ENCODE results near the gene UROC1.

Gene UROC1

DNA sequence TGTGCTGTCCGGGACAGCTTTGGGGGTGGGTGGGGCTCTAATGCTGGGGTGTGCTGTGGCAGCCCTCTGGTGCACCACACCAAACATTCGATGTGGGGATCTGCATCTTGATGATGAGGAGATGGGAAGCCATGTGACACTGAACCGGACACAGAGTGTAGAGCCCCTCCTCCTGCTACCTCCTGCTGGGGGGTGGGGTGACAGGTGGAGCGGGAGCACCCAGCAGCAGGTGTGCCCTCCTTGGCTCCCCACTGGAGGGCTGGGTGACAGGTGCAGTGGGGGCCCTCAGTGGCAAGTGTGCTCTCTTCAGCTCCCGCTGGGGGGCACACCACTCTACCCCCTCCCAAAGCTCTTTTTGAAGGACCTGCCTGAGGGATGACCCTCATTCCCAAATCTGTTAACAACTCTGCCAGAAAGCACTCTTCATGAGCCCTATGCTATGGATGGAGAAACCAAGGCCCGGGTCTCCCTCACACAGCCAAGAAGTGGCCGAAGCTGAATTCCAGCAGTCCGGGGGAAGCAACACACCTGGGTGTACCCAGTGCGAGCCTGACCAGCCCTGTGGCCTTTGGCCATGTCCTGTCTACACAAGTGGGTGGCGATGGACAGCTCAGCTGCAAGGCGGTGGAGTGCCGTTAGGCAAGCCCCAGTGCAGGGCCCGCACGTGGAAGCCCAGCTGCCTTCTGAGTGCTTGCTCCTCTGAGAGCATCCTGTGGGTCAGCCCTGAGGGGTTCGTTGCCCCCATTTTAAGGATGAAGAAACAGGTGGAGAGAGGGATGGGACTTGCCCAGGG, 609 bp upstream of the UROC1 start:
- no peak overlapping the region for H3K4me3 ChIP-seq (ENCODE audit: low read depth, low read length)

DNA sequence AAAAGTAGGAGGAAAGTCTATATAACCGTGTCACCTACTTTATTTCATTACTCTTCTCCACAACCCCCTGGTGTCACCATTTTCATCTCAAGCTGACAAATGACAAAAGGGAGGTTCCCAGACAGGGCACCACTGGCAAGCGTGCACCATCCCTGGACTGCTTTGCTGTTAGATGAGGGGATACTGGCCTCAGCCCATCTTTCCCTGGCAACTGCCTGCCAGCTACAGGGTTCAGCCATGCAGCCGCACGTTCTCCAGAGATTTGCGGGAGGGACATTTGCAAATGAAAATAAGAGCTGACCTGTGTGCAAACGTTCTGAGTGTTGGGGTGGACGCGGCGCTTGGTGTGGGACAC, 660 bp downstream of the UROC1 start:
- no peak overlapping the region for H3K4me3 ChIP-seq (ENCODE audit: low read depth, low read length)

DNA sequence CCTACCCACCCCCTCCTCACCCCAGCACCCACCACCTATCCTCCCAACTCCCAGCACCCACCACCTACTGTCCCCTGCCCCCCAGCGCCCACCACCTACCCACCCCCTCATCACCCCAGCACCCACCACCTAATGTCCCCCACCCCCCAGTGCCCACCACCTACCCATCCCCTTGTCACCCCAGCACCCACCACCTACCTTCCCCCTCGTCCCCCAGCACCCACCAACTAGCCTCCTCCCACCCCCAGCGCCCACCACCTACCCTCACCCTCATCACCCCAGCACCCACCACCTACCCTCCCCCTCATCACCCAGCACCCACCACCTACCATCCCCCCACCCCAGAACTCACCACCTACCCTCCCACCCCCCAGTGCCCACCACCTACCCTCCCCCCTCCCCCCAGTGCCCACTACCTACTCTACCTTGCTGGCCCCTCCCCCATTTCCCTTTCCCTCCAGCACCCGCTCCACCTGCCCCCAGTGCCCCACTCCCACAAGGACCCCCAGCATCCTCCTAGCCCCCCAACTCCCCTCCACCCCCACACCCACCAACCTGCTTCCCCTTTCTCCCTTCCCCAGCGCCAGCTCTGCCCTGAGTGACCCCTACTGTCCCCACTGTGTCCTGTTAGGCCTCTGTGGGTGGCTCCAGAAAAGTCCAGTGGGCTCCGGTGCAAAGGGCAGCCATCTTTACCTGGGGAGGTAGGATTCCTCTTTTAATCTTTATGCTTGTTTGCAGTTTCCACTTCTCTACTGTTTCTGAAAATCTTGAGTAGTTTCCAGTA, 1.2 kb downstream of the UROC1 start:
- no peak overlapping the region for H3K4me3 ChIP-seq (ENCODE audit: low read depth, low read length)

DNA sequence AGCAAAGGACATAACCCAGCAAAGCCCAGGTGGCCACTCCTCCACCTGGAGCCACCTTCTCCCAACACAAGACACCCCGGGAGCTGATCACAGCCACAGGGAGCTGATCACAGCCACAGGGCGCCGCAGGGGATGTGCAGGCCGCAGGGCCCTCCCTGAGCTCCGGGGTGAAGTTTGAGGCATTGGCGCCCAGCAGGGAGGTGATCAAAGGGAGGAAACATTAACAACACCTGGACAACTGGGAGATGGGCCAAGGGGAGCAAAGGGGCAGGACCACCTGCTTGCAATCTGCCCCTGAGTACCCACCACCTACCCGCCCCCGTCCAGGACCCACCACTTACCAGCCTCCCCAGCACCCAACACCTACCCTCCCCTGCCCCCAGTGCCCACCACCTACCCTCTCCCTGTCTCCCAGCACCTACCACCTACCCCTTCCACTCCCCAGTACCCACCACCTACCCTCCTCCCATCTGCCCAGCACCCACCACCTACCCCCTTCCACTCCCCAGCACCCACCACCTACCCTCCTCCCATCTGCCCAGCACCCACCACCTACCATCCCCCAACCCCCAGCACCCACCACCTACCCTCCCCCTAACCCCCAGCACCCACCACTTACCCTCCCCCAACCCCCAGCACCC, 2.4 kb downstream of the UROC1 start:
- no peak overlapping the region for H3K4me3 ChIP-seq (ENCODE audit: low read depth, low read length)

DNA sequence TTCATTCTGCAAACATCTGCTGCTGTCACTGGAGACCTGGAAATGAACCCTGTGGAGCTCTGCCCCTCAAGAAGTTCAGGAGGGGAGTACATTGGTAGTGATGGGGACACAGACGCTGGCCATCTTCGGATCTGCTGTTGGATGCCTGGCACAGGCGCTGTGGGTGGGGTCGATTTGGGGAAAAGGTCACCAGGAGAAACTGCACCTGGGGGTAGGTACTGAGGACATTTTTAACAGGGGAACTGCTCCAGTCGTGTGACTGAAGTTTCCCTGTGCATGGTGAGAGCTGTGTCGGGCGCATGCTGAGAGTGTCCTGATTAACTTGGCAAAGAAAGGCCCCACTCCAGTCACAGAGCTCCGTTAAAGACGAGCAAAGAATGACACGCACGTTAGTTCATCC, 3.4 kb downstream of the UROC1 start:
- no peak overlapping the region for H3K4me3 ChIP-seq (ENCODE audit: low read depth, low read length)

DNA sequence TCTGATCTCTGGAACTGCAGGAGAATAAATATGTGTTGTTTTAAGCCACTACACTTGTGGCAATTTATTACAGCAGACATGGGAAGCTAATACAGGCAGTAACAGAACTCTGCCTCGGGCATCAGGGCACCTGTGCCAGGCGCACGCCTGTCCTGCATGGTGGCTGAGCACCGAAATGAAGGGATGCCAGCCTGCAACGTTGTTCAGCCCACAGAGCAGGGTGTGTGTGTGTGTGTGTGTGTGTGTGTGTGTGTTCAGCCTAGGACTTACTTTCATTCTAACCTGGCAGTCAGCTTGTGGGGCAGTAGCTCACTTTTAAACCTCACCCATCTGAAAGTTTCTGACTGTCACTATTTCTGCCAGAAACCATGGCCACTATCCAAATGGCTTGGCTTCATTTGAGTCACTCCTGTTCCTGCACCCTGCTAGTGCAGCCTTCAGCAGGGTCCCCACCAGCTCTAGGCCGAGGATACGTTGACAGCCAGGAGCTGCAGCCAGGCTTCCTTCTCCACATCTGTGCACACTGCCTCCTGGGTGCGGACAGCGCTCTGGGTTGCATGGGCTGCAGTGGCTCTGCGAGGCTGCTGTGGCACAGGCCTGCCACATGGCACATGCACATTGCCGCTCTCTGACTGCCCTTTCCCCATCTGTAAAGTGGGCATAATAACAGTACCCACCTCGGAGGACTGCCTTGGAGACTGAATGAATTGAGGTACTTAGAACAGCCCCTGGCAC, 4.5 kb downstream of the UROC1 start:
- H3K4me3 ChIP-seq (ENCODE audit: low read depth, low read length) = no peak overlapping the region

DNA sequence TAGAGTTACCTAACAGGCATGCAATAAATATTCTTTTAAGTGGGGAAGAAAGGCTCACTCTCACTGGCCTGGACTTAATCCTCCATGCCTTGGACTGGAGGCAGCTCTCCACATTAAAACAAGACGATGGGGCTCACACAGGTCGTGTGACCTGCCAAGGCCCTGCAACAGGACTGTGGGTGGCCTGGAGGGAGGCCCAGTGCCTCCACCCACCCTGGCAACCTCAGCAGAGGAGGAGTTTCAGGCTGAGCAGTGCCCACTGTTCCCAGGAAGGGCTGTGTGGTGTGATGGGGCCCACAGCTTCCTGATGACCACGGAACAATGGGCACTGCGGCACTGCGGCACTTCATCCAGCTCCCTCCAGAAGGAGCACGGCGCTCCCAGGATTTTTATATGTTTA, 5.5 kb downstream of the UROC1 start:
- H3K4me3 ChIP-seq (ENCODE audit: low read depth, low read length) = no peak overlapping the region

DNA sequence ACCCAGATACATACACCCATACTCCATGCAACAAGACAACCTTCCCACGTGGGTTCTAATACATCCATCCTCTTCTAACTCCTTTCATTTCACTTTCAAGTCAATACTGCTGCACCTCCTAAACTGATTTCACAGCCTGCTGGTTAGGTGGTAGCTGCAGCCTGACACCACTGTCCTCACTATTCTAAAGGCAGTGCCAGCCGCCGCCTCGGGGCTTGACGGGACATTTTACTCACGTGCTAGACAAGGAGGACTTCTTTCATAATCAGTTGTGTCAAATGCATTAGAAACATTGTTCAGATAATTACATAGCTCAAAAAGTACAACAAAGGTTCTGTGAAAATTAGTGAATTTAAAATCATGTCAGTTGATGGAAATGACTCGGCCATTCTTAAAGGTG, 6.3 kb downstream of the UROC1 start:
- H3K4me3 ChIP-seq (ENCODE audit: low read depth, low read length) = no peak overlapping the region

DNA sequence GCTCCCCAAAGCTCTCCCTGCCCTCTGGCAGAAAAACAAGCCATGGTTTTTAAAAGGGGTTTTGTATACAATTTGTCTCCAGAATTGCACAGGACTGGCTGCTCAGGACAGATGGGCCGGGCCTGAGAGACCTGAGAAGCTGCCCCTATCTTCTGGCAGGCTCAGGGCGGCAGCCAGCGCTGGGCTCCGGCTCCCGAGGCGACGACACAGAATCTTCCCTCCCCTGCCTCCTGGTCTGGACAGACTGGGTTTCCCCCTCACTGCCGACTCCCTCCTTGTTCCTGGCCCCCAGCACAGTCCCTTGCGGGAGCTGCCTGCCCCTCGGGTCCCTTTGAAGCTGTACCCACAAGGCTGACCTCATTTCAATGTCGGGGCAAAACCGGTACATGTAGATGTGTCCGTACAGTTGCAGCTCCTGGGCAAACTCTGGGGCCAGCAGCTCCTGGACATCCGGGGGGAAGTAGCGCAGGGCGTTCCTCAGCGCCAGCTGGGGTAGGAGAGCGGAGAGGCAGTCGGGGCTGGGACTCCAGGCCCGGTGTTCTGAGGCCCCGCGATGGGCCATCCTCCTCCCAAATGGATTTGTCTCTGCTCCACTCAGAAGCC, 7.2 kb downstream of the UROC1 start:
- H3K4me3 ChIP-seq (ENCODE audit: low read depth, low read length) = no peak overlapping the region

DNA sequence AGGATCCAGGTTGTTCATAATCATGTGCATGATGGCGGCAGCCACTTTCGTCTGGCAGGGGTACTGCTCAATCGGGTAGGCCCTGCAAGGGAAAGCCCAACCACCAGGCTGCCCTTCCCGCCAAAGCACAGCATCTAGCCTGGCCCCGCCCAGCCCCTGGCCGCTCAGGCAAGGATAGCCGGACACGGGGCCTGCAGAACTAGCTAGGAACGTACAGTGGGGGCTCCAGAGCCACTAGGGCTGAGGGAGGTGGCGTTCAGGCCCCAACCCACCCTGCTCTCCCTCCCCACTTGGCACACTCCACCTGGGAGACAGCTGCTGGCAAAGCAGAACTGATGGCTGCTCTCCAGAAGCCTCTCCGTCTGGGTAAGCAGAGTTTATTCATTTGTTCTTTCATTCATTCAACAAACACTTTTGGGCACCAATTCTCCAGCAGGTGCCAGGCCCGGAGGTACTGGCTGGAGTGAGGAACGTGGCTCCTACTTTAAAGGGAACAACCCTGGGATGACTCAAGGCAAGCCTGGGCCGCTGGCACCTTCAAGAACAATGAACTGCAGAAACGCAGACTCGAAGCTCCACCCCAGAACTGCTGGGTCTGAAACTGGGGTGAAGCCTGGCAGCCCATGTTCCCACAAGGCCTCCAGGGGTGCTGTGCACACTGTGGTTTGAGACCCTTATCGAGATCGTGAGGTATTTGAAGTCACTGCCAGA, 7.8 kb downstream of the UROC1 start:
- no peak overlapping the region for H3K4me3 ChIP-seq (ENCODE audit: low read depth, low read length)

DNA sequence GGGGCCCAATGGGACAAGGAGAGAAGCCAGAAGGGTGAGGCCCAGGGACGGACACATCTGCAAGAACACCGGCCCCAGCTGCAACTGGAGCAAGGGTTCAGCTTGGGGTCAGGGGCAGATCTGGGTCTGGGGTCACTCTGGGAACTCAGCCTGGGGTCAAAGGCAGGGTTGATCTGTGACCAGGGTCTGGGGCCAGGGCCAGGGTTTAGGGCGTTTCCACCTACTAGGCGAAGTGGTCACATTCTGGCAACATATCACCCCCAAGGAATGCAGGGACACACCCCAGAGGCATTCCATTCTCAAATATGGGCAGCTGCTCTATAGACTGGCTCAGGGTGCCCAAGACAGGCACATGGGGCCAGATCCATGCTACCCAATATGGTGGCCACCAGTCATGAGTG, 9.0 kb downstream of the UROC1 start:
- H3K4me3 ChIP-seq (ENCODE audit: low read depth, low read length) = no peak overlapping the region

DNA sequence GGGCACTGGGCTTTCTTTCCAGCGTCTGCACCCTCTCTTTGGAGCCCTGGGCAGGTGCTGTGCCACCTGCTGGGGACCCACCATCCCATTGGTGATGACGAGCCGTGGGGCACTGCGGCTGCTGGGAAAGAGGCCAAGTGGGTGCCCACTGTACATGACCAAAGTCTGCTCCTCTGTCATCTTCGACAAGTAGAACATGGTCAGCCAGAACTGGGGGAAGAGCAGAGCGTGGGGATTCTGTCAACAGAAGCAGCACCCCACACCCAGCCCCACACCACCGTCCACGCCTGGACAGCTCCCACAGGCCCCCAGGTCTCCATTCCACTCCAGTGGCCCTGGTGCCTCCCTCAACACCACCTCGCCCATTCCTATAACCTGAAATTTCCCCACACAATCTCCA, 9.7 kb downstream of the UROC1 start:
- no peak overlapping the region for H3K4me3 ChIP-seq (ENCODE audit: low read depth, low read length)

DNA sequence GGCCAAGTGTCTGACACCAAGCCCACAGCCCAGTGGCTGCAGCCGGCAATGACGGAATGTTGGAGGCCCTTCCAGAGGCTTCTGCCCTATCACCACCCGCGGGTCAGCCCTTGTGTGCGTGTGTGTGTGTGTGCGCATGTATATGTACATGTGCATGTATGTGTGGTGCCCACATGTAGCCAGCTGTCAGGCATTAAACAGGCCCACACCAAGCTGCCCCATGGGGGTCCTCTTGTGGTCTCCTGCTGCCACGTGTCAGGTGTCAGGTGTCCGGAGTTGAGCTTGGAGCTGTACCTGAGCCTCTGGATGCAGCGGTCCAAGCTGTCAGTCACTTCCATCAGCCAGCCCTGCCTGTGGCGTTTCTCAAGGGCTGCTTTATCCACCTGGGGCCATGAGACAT, 13.9 kb downstream of the UROC1 start:
- H3K4me3 ChIP-seq (ENCODE audit: low read depth, low read length) = no peak overlapping the region

DNA sequence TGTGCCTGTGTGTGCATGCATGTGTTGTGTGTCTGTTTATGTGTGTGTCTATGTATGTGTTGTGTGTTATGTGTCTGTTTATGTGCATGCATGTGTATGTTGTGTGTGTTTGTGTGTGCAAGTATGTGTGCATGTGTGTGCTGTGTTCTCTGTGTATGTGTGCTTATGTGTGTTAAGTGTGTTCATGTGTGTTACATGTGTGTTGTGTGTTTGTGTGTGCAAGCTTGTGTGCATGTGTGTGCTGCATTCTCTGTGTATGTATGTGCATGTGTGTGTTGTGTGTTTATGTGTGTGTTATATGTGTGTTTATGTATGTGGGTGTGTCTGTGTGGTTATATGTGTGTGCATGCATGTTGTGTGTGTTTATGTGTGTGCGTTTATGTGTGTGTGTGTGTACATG, 14.9 kb downstream of the UROC1 start:
- H3K4me3 ChIP-seq (ENCODE audit: low read depth, low read length) = no peak overlapping the region

DNA sequence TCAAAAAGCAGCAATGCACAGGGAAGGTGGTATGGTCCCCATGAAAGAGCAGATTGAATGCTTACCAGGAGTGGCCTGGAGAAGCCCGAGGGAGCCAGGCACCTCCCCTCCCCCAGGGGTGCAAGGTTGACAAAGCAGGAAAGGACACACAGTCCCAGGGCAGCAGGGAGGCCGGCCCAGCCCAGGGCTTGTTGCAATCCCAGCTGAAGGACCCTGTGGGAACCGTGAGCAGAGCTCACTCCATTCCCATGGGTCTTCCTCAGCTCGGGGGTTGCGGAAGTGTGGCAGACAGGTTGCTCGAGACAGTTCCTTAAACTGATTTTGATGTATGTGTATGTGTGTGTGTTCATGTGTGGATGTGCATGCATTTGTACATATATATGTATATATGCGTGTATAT, 15.8 kb downstream of the UROC1 start:
- H3K4me3 ChIP-seq (ENCODE audit: low read depth, low read length) = no peak overlapping the region

DNA sequence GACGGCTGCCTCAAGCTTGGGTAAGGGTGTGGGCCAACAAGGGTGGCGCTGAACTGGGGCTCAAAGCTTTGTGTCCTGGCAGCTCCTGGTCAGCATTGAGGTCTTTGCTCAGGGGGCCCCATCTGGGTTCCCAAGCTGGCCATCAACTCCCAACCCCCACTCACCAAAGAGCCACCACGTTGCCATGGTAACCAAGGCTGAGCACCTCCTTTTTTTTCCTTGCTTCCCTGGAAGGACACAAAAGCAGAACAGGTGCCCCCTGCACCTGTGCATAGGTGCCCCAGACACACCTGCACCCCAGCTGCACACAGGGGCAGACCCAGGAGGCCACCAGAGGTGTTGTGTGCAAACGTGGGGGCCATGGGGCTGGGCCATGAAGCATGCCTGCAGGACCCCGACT, 16.5 kb downstream of the UROC1 start:
- no peak overlapping the region for H3K4me3 ChIP-seq (ENCODE audit: low read depth, low read length)

DNA sequence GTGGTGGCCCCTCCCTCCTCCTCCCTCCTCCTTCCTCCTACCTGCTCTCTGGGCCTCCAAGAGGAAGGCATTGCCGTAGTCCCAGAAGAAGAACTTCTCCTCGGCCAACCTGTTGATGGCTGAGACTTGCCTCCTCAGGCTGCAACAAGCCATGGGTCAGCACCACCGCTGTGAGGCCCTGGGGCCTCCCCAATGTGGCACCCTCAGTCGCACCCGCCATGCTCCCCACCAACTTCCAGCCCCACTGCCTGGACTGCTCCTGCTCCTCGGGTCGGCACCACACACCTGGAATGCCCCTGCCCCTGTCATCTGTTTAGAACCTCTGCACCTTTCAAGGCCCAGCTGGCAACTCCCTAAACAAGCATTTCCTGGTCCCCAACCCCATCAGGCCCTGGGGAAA, 17.6 kb downstream of the UROC1 start:
- no peak overlapping the region for H3K4me3 ChIP-seq (ENCODE audit: low read depth, low read length)

DNA sequence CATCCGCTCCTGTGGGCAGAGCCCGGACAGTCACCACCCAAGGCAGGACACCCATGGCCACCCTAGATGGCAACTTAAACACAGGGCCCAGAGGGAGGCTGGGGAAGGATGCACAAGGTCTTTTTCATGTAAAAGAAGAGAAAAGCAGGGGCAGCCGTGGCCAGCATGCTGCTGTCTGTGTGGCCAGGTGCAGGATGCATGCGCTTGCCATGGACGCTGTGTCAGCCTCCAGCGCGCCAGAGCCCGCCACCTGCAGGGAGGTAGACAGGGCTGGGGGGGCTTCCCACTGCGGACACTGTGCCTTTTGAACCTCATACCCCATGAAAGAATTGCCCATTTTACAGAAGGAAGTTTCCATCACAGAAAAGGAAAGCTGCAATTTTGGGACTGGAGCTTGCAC, 18.2 kb downstream of the UROC1 start:
- H3K4me3 ChIP-seq (ENCODE audit: low read depth, low read length) = no peak overlapping the region

DNA sequence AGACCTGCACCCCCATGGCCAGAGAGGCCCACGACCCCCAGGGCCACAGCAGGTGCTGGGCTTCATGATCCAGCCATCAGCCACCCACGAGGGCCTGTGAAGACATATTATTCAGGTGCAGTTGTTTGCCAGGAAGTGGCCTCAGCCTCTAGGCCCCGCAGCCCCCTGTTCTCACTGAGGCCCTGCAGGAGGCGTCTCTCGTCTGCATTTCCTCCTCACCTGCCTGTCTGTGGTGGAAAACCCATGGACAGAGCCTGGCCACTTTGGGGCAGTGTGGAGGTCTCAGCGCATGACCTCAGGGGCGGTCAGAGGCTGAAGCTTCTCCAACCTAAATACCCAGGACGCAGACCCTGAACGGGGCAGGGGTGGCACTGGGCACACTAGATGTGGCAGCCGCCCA, 18.6 kb downstream of the UROC1 start:
- H3K4me3 ChIP-seq (ENCODE audit: low read depth, low read length) = no peak overlapping the region

DNA sequence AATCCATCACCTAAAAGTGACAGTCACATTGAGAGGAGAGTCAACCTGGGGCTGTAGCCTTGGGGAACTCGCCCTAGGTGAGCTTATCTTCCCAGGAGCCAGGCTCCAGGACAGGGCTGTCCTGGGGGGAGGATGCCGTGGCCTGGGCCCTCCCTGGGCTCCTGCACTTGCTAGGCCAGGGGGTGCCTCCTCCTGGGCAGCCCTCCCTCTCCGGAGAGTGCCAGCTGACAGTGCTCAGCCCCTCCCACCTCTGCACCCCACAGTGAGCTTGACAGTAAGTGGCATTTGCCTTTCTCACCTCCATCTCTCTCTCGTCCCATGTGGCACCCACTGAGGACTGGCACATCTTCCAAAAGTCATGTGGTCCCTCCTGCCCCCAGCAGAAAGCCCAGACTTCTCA, 19.1 kb downstream of the UROC1 start:
- no peak overlapping the region for H3K4me3 ChIP-seq (ENCODE audit: low read depth, low read length)

Data from iPS-11a (cell line).